SH-SY5Y (cell line): ENCODE measurements around the gene AMIGO3.

Source experiments
- GATA2 ChIP-seq: IDR thresholded peaks from 2 replicates; pipeline ENCODE4 v1.6.1; 2011; ENCODE audit warnings: mild to moderate bottlenecking, low read depth, low read length
- GATA3 ChIP-seq: IDR thresholded peaks from 2 replicates; pipeline ENCODE4 v1.6.1; 2011; ENCODE audit warnings: low read depth, mild to moderate bottlenecking, low read length, moderate library complexity

Gene AMIGO3

GRCh38 chr3:49706456-49707112 lies 12.9 kb downstream of the AMIGO3 start:
- no peak for TF ChIP-seq GATA3
- no peak for TF ChIP-seq GATA2

- TF ChIP-seq GATA2 (no peak), GATA3 (no peak)
Observed at GRCh38 chr3:49705390-49705960, 14.0 kb downstream of the AMIGO3 start.

GRCh38 chr3:49704629-49705028 lies 14.9 kb downstream of the AMIGO3 start:
- TF ChIP-seq GATA3, result no peak
- TF ChIP-seq GATA2, result no peak

- no peak for TF ChIP-seq GATA3
- TF ChIP-seq GATA2, result no peak
Observed at GRCh38 chr3:49703956-49704355, 15.5 kb downstream of the AMIGO3 start.

DNA sequence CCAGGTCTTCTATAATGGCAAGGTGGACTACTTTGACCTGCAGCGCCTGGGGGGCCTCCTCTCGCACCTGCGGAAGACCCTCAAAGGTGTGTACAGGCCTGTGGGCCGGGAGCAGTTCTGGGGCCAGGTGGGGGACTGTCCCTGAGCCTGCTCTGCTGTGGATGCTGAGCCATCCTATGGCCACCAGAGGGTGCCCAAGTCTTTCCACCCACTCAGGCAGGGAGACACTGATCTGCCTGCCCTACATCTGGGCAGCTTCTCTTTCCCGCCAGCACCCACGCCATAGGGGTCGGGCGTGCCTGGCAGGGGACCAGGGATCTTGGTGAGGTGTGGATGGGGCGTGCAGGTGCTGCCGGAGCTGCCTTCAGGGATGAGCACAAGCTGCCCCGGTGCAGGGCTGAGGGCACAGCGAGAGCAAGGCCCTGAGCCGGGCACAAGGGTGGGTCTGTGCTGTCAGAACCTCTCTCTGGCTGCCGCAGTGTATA lies 16.0 kb downstream of the AMIGO3 start:
- no peak for TF ChIP-seq GATA3
- TF ChIP-seq GATA2, result no peak

DNA sequence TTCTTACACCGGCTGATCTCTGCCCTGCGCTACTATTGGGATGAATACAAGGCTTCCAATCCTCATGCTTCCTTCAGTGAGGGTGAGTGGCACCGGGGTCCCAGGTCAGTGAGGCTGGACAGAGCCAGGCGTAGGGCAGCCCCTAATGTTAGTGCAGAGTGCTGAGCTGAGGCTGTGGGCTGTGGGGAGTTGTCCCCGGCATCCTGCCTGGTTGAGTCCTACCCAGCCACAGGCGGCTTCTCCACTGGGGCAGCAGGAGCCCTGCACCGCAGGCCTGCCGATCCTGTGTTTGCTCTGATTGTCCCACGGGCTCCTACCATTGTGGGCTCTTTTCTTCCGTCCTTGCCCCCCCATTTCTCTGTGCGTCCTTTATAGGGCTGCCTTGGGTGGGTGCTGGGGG lies 16.8 kb downstream of the AMIGO3 start:
- TF ChIP-seq GATA3, result no peak
- no peak for TF ChIP-seq GATA2

DNA sequence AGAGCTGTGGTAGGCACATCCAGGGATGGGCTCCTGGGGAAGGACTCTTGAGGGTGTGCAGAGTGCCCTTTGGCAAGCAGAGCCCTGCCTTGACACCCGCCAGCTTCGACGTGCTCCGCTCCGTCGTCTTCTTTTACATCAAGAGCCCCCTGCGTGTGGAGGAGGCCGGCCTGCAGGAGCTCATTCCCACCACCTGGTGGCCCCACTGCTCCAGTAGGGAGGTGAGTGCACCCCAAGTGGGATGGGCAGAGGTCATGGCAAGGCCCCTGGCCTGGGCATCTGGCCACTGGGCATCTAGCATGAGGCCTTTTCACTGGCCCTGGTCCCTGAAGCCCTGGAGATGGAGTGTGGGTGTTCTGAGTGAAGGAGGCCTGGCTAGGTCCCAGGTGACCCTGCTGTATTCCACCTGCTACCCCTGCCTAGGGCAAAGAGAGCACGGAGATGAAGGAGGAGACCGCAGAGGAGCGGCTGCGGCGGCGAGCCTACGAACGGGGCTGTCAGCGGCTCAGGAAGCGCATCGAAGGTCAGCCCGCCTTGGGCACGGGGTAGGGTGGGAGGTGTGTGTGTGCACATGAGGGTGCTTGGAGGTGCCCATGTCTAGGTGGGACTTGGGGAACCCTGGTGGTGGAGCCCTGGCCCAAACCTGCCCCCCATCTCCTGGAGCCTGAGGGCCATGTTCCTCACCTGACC lies 18.0 kb downstream of the AMIGO3 start:
- TF ChIP-seq GATA3 (no peak), GATA2 (no peak)

- TF ChIP-seq GATA3, result no peak
- TF ChIP-seq GATA2, result no peak
Observed at GRCh38 chr3:49700453-49701128, 18.9 kb downstream of the AMIGO3 start.

DNA sequence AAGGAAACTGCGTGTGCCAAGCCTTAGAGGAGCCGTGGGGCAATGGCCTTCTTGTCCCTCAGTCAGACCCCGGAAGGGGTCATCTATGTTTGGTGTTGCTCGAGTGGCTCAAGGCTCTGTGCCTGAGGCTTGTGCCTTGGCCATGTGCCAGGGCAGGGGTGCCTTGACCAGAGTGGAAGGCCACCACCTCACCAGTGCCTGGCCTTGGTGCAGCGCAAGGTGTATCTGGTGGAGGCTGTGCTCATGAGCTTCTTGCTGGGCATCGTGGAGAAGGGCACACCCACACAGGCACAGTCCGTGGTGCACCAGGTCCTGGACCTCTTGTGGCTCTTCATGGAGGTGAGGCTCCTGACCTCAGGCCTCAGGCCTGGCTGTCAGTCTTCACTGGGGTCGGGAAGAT lies 19.5 kb downstream of the AMIGO3 start:
- no peak for TF ChIP-seq GATA3
- no peak for TF ChIP-seq GATA2

- TF ChIP-seq GATA2 (no peak), GATA3 (no peak)
Observed at GRCh38 chr3:49699281-49699979, 20.1 kb downstream of the AMIGO3 start.

GRCh38 chr3:49689046-49689907 lies 30.2 kb downstream of the AMIGO3 start, which contains the start of the genes MST1 and RNF123:
TSS of gene MST1 (minus strand) at chr3:49689474. CDS start at chr3:49688691, 783 bp downstream.
TSS of gene RNF123 (plus strand) at chr3:49689557. CDS start at chr3:49691166, 1,609 bp downstream.
- TF ChIP-seq GATA2, result no peak; the same call in 1 of the 2 replicates

DNA sequence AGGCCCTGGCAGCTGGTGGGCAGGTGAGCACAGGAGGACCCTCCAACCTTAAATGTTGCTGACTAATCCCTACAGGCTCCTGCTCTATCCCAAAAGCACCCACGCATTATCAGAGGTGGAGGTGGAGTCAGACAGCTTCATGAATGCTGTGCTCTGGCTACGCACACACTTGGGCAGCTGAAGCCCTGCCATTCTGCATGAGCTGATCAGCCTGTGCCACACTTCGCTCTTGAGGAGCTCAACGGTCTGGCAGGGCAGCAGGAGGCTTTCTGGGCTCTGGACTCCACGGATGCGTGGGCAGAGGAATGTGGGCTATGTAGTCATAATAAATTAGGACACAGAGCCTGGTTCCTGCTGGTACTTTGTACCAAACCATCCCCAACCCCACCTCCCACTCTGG lies 36.3 kb downstream of the AMIGO3 start:
- no peak for TF ChIP-seq GATA3
- TF ChIP-seq GATA2, result no peak

- TF ChIP-seq GATA2, result no peak
- no peak for TF ChIP-seq GATA3
Observed at GRCh38 chr3:49681543-49681942, 37.9 kb downstream of the AMIGO3 start.
